ENCODE measurements around the gene SEC24B. TPM values are rescaled to one million over a fixed set of nuclear protein-coding genes. Genes with fewer than 3 reads are reported as not detected.
"Not testable (repeated sequence)": the region's sequence is repeated elsewhere in the genome, so short reads cannot be mapped to it uniquely, and the experiment has no call there.

Gene SEC24B
- total and polyA plus RNA-seq, 12 donors = 7.3 to 34.1 (median 29.6) TPM

- intact Hi-C loops (cut with DNase I) = no loop called here
- 44 to 51% methylated on average over 6 of the region's 6 CpGs for WGBS, 2 donors
- H3K4me1 ChIP-seq = peaks cover 0 to 17% (median 0%) of the 10 kb centered on the region in 9 donors
- DNase-seq (no peak), ATAC-seq (peak in 5 of 8 donors; percentile 46 to 86 (median 54))
- H3K27me3 ChIP-seq = no peaks in the 10 kb centered on the region
- no peak overlapping the region for H3K27ac ChIP-seq
- H3K4me3 ChIP-seq = no peak overlapping the region
- TF ChIP-seq CTCF (IDR thresholded peaks at IDR 0.05) = peak in 7 of 9 donors; percentile 11 to 46 (median 31)
- H3K36me3 ChIP-seq = no peaks in the 10 kb centered on the region
- peaks cover 0 to 10% (median 0%) of the 10 kb centered on the region in 11 donors for H3K9me3 ChIP-seq
These were observed 140.8 kb downstream of the SEC24B start for GRCh38 chr4:109574443-109574850.

GRCh38 chr4:109574931-109575804, 141.6 kb downstream of the SEC24B start:
- TF ChIP-seq CTCF (IDR thresholded peaks at IDR 0.05) = no peak
- H3K27ac ChIP-seq = no peak overlapping the region
- H3K9me3 ChIP-seq = peaks cover 0 to 13% (median 0%) of the 10 kb centered on the region in 11 donors

GRCh38 chr4:109576462-109576861, 142.8 kb downstream of the SEC24B start:
- Histone ChIP-seq H3K27ac (no peak overlapping the region), H3K4me3 (no peak overlapping the region), H3K27me3 (no peaks in the 10 kb centered on the region), H3K9me3 (peaks cover 0 to 14% (median 0%) of the 10 kb centered on the region in 11 donors), H3K36me3 (no peaks in the 10 kb centered on the region), H3K4me1 (peaks cover 0 to 17% (median 0%) of the 10 kb centered on the region in 9 donors)
- intact Hi-C loops (cut with DNase I) = no loop called here
- peak in 6 of 8 donors; percentile 41 to 85 (median 76) for ATAC-seq
- DNase-seq = peak in 1 of 2 donors; percentile 17
- TF ChIP-seq CTCF (IDR thresholded peaks at IDR 0.05) = no peak
- 59 to 72% methylated on average over 2 of the region's 2 CpGs for WGBS, 2 donors

More at GRCh38 chr4:109574931-109575804, 141.6 kb downstream of the SEC24B start:
- Histone ChIP-seq H3K27me3 (no peaks in the 10 kb centered on the region), H3K36me3 (no peaks in the 10 kb centered on the region), H3K4me3 (no peak overlapping the region), H3K4me1 (peaks cover 0 to 17% (median 0%) of the 10 kb centered on the region in 9 donors)
- intact Hi-C loops (cut with DNase I) = no loop called here
- ATAC-seq = no peak
- 82 to 90% methylated on average over 7 of the region's 7 CpGs for WGBS, 2 donors
- DNase-seq = no peak

- Histone ChIP-seq H3K9me3 (peaks cover 0 to 24% (median 4%) of the 10 kb centered on the region in 11 donors), H3K4me1 (peaks cover 0 to 17% (median 0%) of the 10 kb centered on the region in 9 donors), H3K36me3 (no peaks in the 10 kb centered on the region), H3K27ac (no peak overlapping the region), H3K4me3 (no peak overlapping the region), H3K27me3 (no peaks in the 10 kb centered on the region)
- ATAC-seq = no peak
- TF ChIP-seq CTCF (IDR thresholded peaks at IDR 0.05) = no peak
- DNase-seq = no peak
- intact Hi-C loops (cut with DNase I) = no loop called here
- whole genome bisulfite sequencing, 2 donors = 88 to 89% methylated on average over 3 of the region's 3 CpGs
These were observed 145.2 kb downstream of the SEC24B start for GRCh38 chr4:109578846-109579245.

GRCh38 chr4:109579997-109580396, 146.4 kb downstream of the SEC24B start:
- H3K36me3 ChIP-seq; intact Hi-C loops (cut with DNase I); H3K27me3 ChIP-seq; DNase-seq; ATAC-seq; H3K4me1 ChIP-seq; H3K27ac ChIP-seq; H3K4me3 ChIP-seq: not testable (repeated sequence)
- 98 to 99% methylated on average over 5 of the region's 5 CpGs for WGBS, 2 donors
- peaks cover 0 to 24% (median 4%) of the 10 kb centered on the region in 11 donors for H3K9me3 ChIP-seq

Data from heart right ventricle (tissue), 16 donors.